IPS-NIHi7 (cell line): ENCODE measurements around the gene GJD2.

ENCODE experiments used
- DNase-seq: peaks from one replicate; pipeline ENCODE4 v3.0.0; 2012; ENCODE audit warnings: mixed read lengths; ENCODE audit errors: extremely low spot score

Gene GJD2

DNA sequence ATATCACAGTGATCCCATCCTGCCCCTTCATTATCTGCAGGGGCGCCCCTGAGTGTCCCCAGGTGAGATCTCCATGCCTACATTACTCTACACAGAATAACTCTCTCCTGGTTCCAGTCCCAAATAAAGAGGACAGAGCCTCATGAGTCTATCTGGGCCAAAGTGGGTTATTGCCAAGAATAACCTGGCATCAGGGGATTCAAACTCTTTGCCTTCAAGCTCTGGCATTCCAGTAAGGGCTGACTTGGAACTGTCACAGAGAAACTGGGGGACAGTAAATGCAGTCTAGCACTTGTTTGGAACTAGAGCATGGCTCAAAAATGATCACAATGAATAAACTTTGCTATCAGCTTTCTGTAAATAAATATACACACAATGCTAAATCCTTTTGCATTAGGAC lies 30.3 kb downstream of the GJD2 start:
- no peak for DNase-seq

DNA sequence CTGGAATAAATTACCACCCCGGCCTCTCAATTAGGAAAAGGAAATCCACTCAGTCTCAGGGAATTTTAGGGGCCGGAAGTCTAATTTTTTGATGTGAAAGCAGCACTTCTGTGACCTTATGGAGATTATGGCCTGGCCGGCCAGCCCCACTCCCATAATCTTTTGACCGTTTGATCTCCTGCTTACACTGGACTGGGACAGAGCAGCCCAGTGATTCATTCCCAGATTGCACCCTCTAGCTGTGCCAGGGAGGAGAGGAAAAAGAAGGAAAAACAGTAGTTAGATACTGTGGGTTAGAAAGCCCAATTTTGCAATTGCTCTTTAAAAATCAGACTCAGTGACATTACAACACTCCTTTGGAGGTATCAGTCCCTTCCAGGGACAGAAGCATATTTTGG lies 32.4 kb downstream of the GJD2 start:
- no peak for DNase-seq

DNA sequence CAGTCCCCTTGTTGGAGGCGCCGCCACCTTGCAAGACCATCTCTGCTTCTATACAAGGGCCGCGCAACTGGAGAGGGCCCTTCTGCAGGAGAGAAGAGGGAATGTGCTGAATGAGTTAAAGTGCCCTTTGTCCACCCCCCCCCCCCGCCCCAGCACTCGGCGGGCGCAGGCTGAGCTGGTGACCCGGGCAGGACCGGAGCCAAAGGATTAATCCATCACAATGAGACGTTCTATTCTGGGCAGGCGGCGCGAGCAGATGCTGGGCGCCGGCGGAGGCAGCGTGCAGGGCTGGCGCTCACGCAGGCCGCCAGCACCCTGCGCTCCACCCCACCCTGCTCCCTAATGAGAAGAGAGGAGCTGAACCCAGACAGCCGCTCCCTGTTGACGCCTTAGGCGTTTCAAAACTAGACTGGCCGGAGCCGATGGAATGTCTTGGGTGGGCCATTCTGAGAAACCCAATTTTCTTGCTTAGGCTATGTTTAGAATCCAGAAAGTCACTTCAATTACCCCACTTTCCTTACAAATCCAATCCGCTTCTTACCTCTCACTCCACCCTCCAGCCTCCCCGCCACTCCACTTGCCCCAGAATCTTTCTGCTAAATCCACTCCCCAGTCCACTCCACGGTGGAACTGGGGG lies 32.9 kb downstream of the GJD2 start:
- DNase-seq, result peak; percentile 65

DNA sequence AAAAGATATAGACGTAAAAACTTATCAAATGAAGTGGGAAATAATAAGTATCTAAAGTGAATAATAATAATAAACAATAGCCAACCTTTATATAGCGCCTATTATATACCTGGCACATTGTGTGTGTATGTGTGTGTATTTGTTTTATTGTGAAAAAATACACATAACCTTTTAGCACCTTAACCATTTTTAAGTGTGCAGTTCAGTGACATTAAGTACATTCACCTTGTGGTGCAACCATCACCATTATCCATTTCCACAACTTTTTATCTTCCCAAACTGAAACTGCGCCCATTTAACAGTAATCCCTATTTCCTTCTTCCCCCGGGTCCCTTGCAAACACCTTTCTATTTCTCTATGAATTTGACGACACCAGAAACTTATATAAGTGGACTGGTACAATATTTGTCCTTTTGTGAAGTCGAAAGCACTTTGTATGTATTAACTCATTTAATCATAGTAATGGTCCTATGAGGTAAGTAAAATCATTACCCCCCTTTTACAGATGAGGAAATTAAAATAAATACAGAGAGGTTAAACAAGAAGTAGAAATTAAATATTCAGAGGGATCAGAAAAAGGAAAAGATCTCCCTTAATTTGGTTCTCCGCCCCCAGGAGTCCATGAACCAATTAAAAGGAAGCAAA lies 33.5 kb downstream of the GJD2 start:
- DNase-seq, result no peak

DNA sequence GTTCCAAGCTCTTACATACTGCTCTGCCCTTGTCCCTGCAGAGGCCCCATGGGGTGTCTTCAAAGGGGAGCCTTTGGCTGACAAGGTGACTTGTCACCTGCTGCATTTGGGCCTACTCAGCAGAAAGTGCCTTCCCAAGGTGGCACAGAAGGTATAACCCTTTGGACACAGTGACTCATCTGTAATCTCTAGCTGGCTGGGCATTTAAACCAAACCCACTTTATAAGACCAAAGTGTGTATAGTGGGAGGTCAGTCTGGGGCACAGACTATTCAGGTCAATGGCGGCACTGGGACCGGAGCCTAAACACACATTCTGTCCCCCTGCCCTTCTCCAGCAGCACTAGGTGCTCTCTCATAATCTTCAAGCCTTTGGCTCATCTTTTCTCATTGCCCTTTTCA lies 35.1 kb downstream of the GJD2 start:
- no peak for DNase-seq

DNA sequence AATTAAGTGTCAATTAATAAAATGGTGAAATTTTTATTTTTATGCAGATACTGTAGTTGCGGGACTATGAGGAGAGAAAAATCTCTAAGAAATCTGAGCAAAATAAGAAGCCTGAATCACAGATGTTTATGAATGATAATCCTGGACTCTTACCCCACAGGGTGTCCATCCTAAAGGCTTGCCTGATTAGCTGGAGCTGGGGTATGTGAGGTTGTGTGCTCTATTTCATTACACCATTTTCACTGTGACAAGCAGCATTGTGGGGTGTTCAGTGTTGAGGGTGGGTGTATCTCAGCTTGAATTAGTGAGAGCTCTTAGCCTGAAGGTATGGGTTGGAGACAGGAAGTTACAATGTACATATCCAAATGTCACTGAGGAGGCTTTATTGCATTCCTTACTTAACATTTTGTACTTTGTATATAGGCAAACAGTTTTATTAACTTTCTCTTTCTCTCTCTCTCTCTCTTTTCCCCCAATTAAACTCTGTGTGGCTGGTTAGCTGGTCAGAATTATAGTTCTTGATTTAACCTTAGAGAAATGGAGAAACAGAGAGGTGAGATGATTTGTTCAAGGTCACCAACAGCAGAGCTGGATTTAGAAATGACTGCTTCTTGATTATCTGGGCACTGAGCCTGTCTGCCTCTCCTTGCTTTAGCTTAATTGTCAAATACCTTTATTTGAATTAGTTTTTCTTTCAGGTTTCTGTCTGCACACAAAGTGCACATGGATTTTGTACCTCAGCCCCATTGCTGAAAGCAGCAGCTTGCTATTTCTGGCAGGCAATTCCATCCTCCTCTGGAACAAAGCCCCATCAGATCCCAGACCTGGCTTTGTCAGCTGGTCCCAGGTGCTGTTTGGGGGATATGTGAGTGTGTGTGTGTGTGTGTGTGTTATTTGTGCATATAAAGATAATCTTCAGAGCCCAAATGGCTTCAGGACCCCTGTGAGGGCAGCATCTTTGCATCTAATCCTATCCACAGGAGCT lies 35.8 kb downstream of the GJD2 start:
- no peak for DNase-seq

DNA sequence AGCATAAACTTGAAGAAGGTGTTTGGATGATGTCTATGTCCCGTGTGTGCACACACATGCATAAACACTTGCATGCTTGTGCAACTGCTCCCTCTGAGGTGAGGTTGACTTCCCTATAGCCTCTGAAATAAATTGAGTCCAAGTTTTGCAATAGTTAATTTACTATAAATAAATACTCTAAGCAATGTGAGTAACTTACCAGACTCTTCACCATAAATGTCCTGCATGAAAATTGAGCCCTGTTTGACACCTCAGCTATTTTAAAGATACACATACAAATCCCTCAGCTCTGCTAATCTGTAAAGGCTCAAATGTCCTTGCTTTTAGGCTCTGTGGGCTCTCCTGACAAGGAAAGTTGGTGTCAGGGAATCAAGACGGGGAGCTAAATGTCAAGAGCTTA lies 37.1 kb downstream of the GJD2 start:
- DNase-seq, result no peak

DNA sequence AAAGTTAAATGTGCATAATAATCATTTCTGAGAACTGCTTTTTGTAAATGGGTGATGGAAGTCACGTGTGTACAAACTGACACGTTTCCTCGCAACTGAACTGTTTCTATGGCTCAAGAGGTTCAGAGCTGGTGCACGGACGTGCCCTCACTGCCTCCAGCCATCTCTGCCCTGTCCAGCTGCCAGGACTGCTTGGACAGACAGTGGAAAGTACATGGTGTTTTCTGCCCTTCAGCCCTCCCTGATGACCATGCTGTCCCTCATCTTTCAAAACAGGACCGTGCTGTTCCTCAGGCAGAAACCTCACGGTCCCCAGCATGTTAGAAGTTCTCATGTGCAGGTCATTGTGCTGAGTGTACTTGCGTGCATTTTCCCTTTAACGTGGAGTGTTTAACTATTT lies 38.7 kb downstream of the GJD2 start:
- DNase-seq, result no peak

DNA sequence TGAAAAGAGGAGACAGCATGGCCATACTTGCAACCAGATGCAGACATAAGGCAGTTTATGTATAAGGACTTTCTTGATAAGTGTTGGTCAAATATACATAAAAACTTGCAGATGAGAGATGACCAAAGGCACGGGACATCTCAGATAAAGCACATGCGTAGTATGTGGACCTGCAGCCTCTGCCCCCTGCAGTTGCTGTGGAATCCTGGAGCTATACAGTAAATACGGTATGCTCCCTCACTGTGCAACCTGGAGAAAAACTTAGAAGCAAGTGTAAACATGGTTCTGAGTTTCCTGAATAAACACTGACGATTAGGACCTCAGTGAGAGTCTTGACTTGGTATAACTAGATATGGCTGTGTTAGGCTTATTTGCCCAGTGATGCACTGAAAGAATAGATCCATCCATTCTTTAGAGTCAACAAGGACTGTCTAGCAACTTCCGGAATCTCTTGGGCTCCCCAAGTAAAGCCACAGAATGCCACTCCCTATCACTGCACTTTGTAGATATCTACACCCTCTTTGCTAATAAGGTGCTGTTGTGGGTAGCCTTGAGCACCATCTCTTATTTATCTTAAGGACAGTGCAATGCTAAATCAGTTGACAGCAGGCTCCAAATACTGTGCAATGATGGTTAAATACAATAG lies 40.2 kb downstream of the GJD2 start:
- no peak for DNase-seq

DNA sequence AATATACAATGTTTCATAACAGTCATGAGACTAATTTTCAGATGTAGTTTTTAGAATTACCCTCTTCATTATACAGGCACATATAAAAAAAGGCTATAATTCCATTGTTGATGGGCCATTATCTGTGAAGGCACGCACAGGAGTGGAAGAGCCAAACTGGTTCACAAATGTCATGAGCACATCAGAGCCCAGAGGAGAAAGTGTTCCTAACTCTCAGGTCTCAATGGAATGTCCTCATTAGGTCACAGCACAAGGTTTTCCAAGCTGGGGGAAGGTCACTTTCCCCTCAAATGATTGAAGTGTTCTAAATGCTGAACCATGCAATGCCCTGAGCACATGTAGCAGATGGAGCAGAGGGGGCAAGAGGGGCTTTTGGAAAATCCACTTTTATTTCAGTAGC lies 41.2 kb downstream of the GJD2 start:
- DNase-seq, result no peak

DNA sequence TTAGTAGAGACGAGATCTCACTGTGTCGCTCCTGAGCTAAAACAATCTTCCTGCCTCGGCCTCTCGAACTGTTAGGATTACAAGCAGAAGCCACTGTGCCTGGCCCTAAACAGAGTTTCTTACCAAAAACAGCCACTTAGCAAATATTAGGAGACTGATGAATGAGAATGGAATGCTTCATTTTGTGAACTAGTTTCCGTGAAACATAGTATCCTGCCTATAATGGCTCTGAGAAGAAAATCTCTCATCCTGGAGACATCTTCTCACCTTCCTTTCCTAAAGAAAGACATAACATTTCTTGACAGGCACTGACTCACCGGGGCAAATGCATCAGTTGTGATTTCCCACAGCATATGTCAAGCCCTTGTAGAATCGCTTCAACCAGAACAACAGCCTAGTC lies 44.9 kb downstream of the GJD2 start:
- DNase-seq, result no peak

DNA sequence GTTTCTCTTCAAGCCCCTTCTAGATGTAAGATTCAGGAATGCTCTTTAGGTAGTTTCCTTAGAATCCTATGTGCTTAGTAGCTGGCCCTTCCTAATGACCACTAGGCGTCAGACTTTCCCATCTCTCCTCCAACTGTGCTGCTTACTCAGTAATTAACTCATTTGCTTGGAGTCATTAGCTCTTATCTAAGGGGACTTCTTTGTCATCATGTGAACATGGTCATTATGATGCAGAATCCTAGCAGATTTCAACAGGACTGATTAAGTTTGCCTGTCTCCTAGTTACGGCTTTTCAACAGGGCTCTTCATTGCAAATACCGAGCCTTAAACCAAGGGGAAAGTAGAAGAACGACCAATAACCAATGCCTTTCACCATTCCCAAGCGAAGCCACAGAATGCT lies 46.4 kb downstream of the GJD2 start:
- DNase-seq, result peak; percentile 68

DNA sequence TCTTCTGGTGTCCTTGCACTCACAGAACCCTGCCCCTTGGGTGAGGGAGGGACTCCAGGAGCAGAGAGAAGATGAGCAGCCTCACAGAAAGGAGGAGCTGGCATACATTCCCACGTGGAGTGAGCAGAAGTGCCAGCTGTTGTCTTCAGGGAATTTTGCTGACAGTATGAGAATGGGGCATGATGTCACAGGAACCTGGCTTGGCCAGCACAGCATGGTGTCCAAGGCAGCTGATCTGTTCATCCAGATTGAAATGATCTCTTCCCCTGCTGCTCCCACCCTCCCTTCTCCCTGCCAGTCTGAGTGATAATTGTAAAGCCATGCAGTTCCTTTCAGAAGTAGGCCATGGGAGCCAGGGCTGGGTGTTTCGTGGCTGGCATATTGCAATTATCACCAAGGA lies 53.3 kb downstream of the GJD2 start:
- DNase-seq, result no peak
